HepG2 (cell line): ENCODE measurements around the gene LSMEM2. TPM values are rescaled to one million over a fixed set of nuclear protein-coding genes. Genes with fewer than 3 reads are reported as not detected.

Experiments used
- ATAC-seq: fragments of 200-7000 bp; cut with Tn5 transposase; 3 replicates; pipeline ENCODE4 v1.9.1; 2020; ENCODE audit warnings: mild to moderate bottlenecking, moderate library complexity
- BruUV-seq: library from RNA; stranded (reverse); fragments of 400-500 nt; replicated peaks from 2 replicates; lab custom pipeline; 2021; lab: Mats Ljungman, UMichigan
- CTCF ChIA-PET: fragments of 300-600 bp; formaldehyde crosslinking; extraction: SDS; loops from one replicate; lab custom pipeline; 2021; ENCODE audit warnings: low total read pairs, inconsistent platforms, low intra/inter-chr PET ratio; lab: Yijun Ruan, JAX
- POLR2A ChIA-PET: fragments of 350-600 bp; sonication (Branson Sonifier 250); formaldehyde crosslinking; loops from one replicate; lab custom pipeline; 2020; ENCODE audit warnings: antibody characterized with exemption, inconsistent platforms; lab: Yijun Ruan, JAX
- DNase-seq: peaks from one replicate; pipeline ENCODE4 v3.0.0-alpha.2; 2015; ENCODE audit warnings: low spot score
- FAIRE-seq: peaks from 3 replicates; lab custom pipeline; 2011; peaks lifted over from hg19 to GRCh38; lab: Jason Lieb, UNC
- H2AFZ ChIP-seq: one replicate; pipeline ENCODE4 v1.6.1; 2011; ENCODE audit warnings: low read length, inconsistent platforms
- H3K27ac ChIP-seq: fragments of 300-600 bp; 3 replicates; pipeline ENCODE4 v1.8.0; 2011; ENCODE audit warnings: mixed run types, mild to moderate bottlenecking, mixed read lengths, low read length, inconsistent platforms; ENCODE audit not compliant: insufficient read depth; ENCODE audit errors: extremely low read length
- H3K27me3 ChIP-seq, 2 experiments: fragments of 200-600 bp in 1 of 2; 2 replicates in 1 of 2; 3 replicates in 1 of 2; pipeline versions ENCODE4 v1.6.0 to v1.8.0; 2011; ENCODE audit warnings: low read length in 2 of 2, mild to moderate bottlenecking in 2 of 2, moderate library complexity in 2 of 2, inconsistent platforms in 1 of 2; ENCODE audit not compliant: insufficient read depth in 2 of 2, control insufficient read depth in 1 of 2
- H3K36me3 ChIP-seq, 2 experiments: fragments of 200-600 bp in 1 of 2; replicated peaks in 1 of 2; 2 replicates in 1 of 2; 3 replicates in 1 of 2; pipeline versions ENCODE4 v1.5.1 to v1.8.0; 2011; ENCODE audit warnings: low read length in 2 of 2, inconsistent platforms in 1 of 2; ENCODE audit not compliant: insufficient read depth in 2 of 2, control insufficient read depth in 1 of 2
- H3K4me1 ChIP-seq: 2 replicates; pipeline ENCODE4 v1.5.1; 2012; ENCODE audit warnings: low read length, inconsistent platforms; ENCODE audit not compliant: insufficient read depth
- H3K4me2 ChIP-seq: 2 replicates; pipeline ENCODE4 v1.6.0; 2011; ENCODE audit warnings: low read depth, low read length, inconsistent platforms
- H3K4me3 ChIP-seq, 3 experiments: fragments of 200-600 bp in 1 of 3; sonication (generic), shearing (Covaris generic) in 1 of 3; replicated peaks in 1 of 3; 2 replicates each; pipeline ENCODE4 v1.5.1; 2011 to 2016; ENCODE audit warnings: low read length in 3 of 3, inconsistent platforms in 2 of 3, low read depth in 2 of 3, mild to moderate bottlenecking in 2 of 3, control low read depth in 1 of 3, mixed read lengths in 1 of 3; ENCODE audit not compliant: insufficient read depth in 1 of 3
- H3K79me2 ChIP-seq: one replicate; pipeline ENCODE4 v1.6.1; 2011; ENCODE audit warnings: low read length, inconsistent platforms; ENCODE audit not compliant: insufficient read depth
- H3K9ac ChIP-seq: 2 replicates; pipeline ENCODE4 v1.6.0; 2011; ENCODE audit warnings: mild to moderate bottlenecking, low read depth, low read length, inconsistent platforms; ENCODE audit not compliant: insufficient read depth
- H3K9me3 ChIP-seq: 2 replicates; pipeline ENCODE4 v1.5.1; 2012; ENCODE audit warnings: mild to moderate bottlenecking, low read length
- H4K20me1 ChIP-seq: 2 replicates; pipeline ENCODE4 v1.6.0; 2011; ENCODE audit warnings: inconsistent platforms, mild to moderate bottlenecking, low read length, moderate library complexity; ENCODE audit not compliant: insufficient read depth
- ATAD3A ChIP-seq: sonication (generic); formaldehyde crosslinking; IDR thresholded peaks from 2 replicates; pipeline ENCODE4 v1.4.0; 2020; ENCODE audit warnings: missing genetic modification reagents
- MZF1 ChIP-seq: sonication (generic); formaldehyde crosslinking; IDR thresholded peaks from 2 replicates; pipeline ENCODE4 v1.8.1; 2023; ENCODE audit warnings: mild to moderate bottlenecking, missing genetic modification reagents, borderline replicate concordance
- ZNF142 ChIP-seq: sonication (generic); formaldehyde crosslinking; IDR thresholded peaks from 2 replicates; pipeline ENCODE4 v1.4.0; 2020; ENCODE audit warnings: missing genetic modification reagents
- ZNF749 ChIP-seq: sonication (generic); formaldehyde crosslinking; IDR thresholded peaks from 2 replicates; pipeline ENCODE4 v1.8.0; 2022; ENCODE audit warnings: mild to moderate bottlenecking, missing genetic modification reagents, moderate library complexity, borderline replicate concordance
- WGBS: methylation state at CpG from one replicate; pipeline ENCODE4 v1.1.6; 2017; ENCODE audit warnings: low lambda C conversion rate; 5-methylcytosine and 5-hydroxymethylcytosine counted together
- in situ Hi-C: cut with HindIII; loops from 2 replicates; pipeline ENCODE4 v1.10.0; 2017; ENCODE audit warnings: low pct_unique_long_range_greater_than_20kb; ENCODE audit not compliant: extremely low pct_ligation_motif_present
- intact Hi-C: fragments of 100-400 bp; cut with micrococcal nuclease; formaldehyde crosslinking; loops from one replicate; pipeline ENCODE4 v1.10.0; 2022; ENCODE audit not compliant: unreplicated experiment
- polyA plus RNA-seq, 8 experiments: library from polyadenylated mRNA; depleted of rRNA in 3 of 8; stranded (reverse) in 7 of 8; unstranded in 1 of 8; fragments of >200 nt; fragmentation: Illumina TruSeq in 4 of 8; extraction: Trizol in 4 of 8; gene quantifications; 2 replicates each; pipeline versions ENCODE4 v1.2.1 to v1.2.3, GENCODE V29; 2011 to 2016; ENCODE audit warnings: low read depth in 4 of 8, missing spikeins in 1 of 8, mixed read lengths in 1 of 8; ENCODE audit not compliant: insufficient read depth in 1 of 8
- total RNA-seq, 5 experiments: library from RNA; depleted of rRNA; stranded (reverse); fragments of >200 nt; fragmentation: Illumina TruSeq; extraction: Trizol; gene quantifications; 2 replicates each; pipeline ENCODE4 v1.2.3, GENCODE V29; 2016; ENCODE audit warnings: low read depth in 1 of 5
- TF ChIP-seq, protein P1 (sequence below): sonication (generic); formaldehyde crosslinking; IDR thresholded peaks from 2 replicates; pipeline ENCODE4 v1.5.1; 2020; ENCODE audit warnings: missing genetic modification reagents, mild to moderate bottlenecking, borderline replicate concordance
- TF ChIP-seq, protein P2 (sequence below): sonication (generic); formaldehyde crosslinking; IDR thresholded peaks from 2 replicates; pipeline ENCODE4 v1.5.1; 2020; ENCODE audit warnings: mild to moderate bottlenecking, moderate library complexity, missing genetic modification reagents

Gene LSMEM2
- total and polyA plus RNA-seq, 2 of the 13 experiments (the other 11 are each of a cell fraction or from before 2014, with no cell fraction given): 0.07 to 0.41 TPM

- TF ChIP-seq ZNF142 (CRISPR knock-in tag): no peak
- TF ChIP-seq, protein P1, sequence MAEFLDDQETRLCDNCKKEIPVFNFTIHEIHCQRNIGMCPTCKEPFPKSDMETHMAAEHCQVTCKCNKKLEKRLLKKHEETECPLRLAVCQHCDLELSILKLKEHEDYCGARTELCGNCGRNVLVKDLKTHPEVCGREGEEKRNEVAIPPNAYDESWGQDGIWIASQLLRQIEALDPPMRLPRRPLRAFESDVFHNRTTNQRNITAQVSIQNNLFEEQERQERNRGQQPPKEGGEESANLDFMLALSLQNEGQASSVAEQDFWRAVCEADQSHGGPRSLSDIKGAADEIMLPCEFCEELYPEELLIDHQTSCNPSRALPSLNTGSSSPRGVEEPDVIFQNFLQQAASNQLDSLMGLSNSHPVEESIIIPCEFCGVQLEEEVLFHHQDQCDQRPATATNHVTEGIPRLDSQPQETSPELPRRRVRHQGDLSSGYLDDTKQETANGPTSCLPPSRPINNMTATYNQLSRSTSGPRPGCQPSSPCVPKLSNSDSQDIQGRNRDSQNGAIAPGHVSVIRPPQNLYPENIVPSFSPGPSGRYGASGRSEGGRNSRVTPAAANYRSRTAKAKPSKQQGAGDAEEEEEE (CRISPR knock-in tag): no peak
These were observed 48.1 kb upstream of the LSMEM2 start (continued) for GRCh38 chr3:50230794-50231125.

GRCh38 chr3:50231581-50231980 is 47.3 kb upstream of the LSMEM2 start:
- Histone ChIP-seq H3K79me2 (peaks cover 4% of the 10 kb centered on the region), H3K4me2 (no peak overlapping the region), H3K4me3 (no peak overlapping the region), H3K27me3 (no peaks in the 10 kb centered on the region; a peak in 1 of 5 replicates), H3K9me3 (no peaks in the 10 kb centered on the region), H3K36me3 (no peaks in the 10 kb centered on the region; a peak in 1 of 5 replicates), H3K27ac (no peak overlapping the region), H4K20me1 (no peaks in the 10 kb centered on the region), H3K9ac (no peak overlapping the region), H2AFZ (no peak overlapping the region), H3K4me1 (peaks cover 70% of the 10 kb centered on the region)
- in situ Hi-C loops: no loop called here
- CTCF ChIA-PET: no interaction called here
- TF ChIP-seq ATAD3A (CRISPR knock-in tag) (no peak), ZNF749 (CRISPR knock-in tag) (no peak), MZF1 (CRISPR knock-in tag) (no peak)
- TF ChIP-seq, protein P2, sequence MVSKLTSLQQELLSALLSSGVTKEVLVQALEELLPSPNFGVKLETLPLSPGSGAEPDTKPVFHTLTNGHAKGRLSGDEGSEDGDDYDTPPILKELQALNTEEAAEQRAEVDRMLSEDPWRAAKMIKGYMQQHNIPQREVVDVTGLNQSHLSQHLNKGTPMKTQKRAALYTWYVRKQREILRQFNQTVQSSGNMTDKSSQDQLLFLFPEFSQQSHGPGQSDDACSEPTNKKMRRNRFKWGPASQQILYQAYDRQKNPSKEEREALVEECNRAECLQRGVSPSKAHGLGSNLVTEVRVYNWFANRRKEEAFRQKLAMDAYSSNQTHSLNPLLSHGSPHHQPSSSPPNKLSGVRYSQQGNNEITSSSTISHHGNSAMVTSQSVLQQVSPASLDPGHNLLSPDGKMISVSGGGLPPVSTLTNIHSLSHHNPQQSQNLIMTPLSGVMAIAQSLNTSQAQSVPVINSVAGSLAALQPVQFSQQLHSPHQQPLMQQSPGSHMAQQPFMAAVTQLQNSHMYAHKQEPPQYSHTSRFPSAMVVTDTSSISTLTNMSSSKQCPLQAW (CRISPR knock-in tag): no peak
- POLR2A ChIA-PET: interaction anchor here (1.2 kb wide), 1 partner anchor 40 kb away, joined by 4 read pairs; no protein-coding TSS in a partner anchor
- BruUV-seq: no TSS peak
- FAIRE-seq: no peak
- 40% methylated on average over 5 of the region's 5 CpGs for whole genome bisulfite sequencing
- no peak for ATAC-seq
- no peak for DNase-seq
- intact Hi-C loops: no loop called here
